Mesothelial cell of epicardium (in vitro differentiated cells): ENCODE data around the gene TLCD3A. TPM values are rescaled to one million over a fixed set of nuclear protein-coding genes. Genes with fewer than 3 reads are reported as not detected.
"Not testable (repeated sequence)": the region's sequence is repeated elsewhere in the genome, so short reads cannot be mapped to it uniquely, and the experiment has no call there.

Source experiments
- DNase-seq, 2 experiments: peaks; one replicate each; pipeline ENCODE4 v3.0.0; 2021; ENCODE audit warnings: low spot score in 2 of 2; ENCODE audit not compliant: unreplicated experiment in 2 of 2
- H3K27ac Mint-ChIP-seq: 2 replicates; pipeline ENCODE4 v1.8.0; 2021; ENCODE audit warnings: mixed read lengths
- H3K27me3 Mint-ChIP-seq: 2 replicates; pipeline ENCODE4 v1.8.0; 2021; ENCODE audit warnings: low read depth, mixed read lengths
- H3K36me3 Mint-ChIP-seq: 2 replicates; pipeline ENCODE4 v1.8.0; 2021; ENCODE audit warnings: mixed read lengths
- H3K4me1 Mint-ChIP-seq: 2 replicates; pipeline ENCODE4 v1.8.0; 2021; ENCODE audit warnings: mixed read lengths
- H3K4me3 Mint-ChIP-seq: 2 replicates; pipeline ENCODE4 v1.8.0; 2021; ENCODE audit warnings: mild to moderate bottlenecking, moderate library complexity, mixed read lengths
- H3K9me3 Mint-ChIP-seq: 2 replicates; pipeline ENCODE4 v1.8.0; 2021; ENCODE audit warnings: mixed read lengths
- CTCF ChIP-seq: fragments of 200-600 bp; sonication (generic); IDR thresholded peaks from one replicate; pipeline ENCODE4 v1.5.0; 2021; ENCODE audit warnings: antibody characterized with exemption; ENCODE audit not compliant: unreplicated experiment
- total RNA-seq: library from RNA; stranded (reverse); gene quantifications from 3 replicates; pipeline ENCODE4 v1.2.1, GENCODE V29; 2021

The TLCD3A gene
- total RNA-seq, 1 donor from 2014 or later: 27.7 TPM

- Mint-ChIP-seq H3K9me3 (no peaks in the 10 kb centered on the region), H3K4me3 (no peak overlapping the region), H3K27ac (no peak overlapping the region), H3K4me1 (peaks cover 10% of the 10 kb centered on the region), H3K36me3 (peaks cover 38% of the 10 kb centered on the region), H3K27me3 (no peaks in the 10 kb centered on the region)
- no peak for TF ChIP-seq CTCF
- no peak for DNase-seq
Observed at GRCh38 chr17:746181-746580, 13.8 kb downstream of the TLCD3A start.

GRCh38 chr17:746783-747629, 14.6 kb downstream of the TLCD3A start:
- Mint-ChIP-seq H3K27ac (no peak overlapping the region), H3K27me3 (no peaks in the 10 kb centered on the region), H3K36me3 (peaks cover 36% of the 10 kb centered on the region), H3K4me1 (peaks cover 16% of the 10 kb centered on the region), H3K9me3 (no peaks in the 10 kb centered on the region), H3K4me3 (no peak overlapping the region)
- no peak for TF ChIP-seq CTCF
- DNase-seq: no peak

- H3K4me3 Mint-ChIP-seq, H3K27ac Mint-ChIP-seq, H3K27me3 Mint-ChIP-seq, DNase-seq, H3K9me3 Mint-ChIP-seq: not testable (repeated sequence)
- Mint-ChIP-seq H3K36me3 (peaks cover 28% of the 10 kb centered on the region), H3K4me1 (peaks cover 21% of the 10 kb centered on the region)
Observed at GRCh38 chr17:748604-749003, 16.2 kb downstream of the TLCD3A start.

- not testable (repeated sequence) for H3K27me3 Mint-ChIP-seq, DNase-seq, H3K9me3 Mint-ChIP-seq, H3K27ac Mint-ChIP-seq, H3K4me3 Mint-ChIP-seq
- H3K4me1 Mint-ChIP-seq: peaks cover 21% of the 10 kb centered on the region
- peaks cover 26% of the 10 kb centered on the region for H3K36me3 Mint-ChIP-seq
Observed at GRCh38 chr17:749359-749758, 17.0 kb downstream of the TLCD3A start.

- Mint-ChIP-seq H3K9me3 (peaks cover under 1% of the 10 kb centered on the region), H3K27ac (no peak overlapping the region), H3K4me3 (peak overlapping the region; percentile 89), H3K36me3 (peaks cover 26% of the 10 kb centered on the region), H3K27me3 (no peaks in the 10 kb centered on the region), H3K4me1 (peaks cover 22% of the 10 kb centered on the region)
- DNase-seq: no peak
- TF ChIP-seq CTCF: no peak
Observed at GRCh38 chr17:750431-751037, 18.1 kb downstream of the TLCD3A start.

- H3K4me3 Mint-ChIP-seq: peak overlapping the region; percentile 89
- TF ChIP-seq CTCF: no peak
- H3K27me3 Mint-ChIP-seq: no peaks in the 10 kb centered on the region
- peaks cover 3% of the 10 kb centered on the region for H3K9me3 Mint-ChIP-seq
- peak in 1 of 2 experiments; percentile 57 for DNase-seq
- H3K27ac Mint-ChIP-seq: peak overlapping the region; percentile 91
- peaks cover 33% of the 10 kb centered on the region for H3K36me3 Mint-ChIP-seq
- H3K4me1 Mint-ChIP-seq: peaks cover 31% of the 10 kb centered on the region
Observed at GRCh38 chr17:751269-752001, 19.0 kb downstream of the TLCD3A start.
